A673 (cell line): ENCODE data around the gene B3GNT7.

Source experiments
- CTCF ChIP-seq: fragments of 300-800, 200-600 bp; sonication (generic); conservative IDR thresholded peaks from 2 replicates; pipeline ENCODE4 v1.5.1; 2017; ENCODE audit warnings: low read depth, mild to moderate bottlenecking, antibody characterized with exemption, low read length, moderate library complexity, mixed read lengths
- EZH2 ChIP-seq: fragments of 200-600 bp; sonication (generic); IDR thresholded peaks from 2 replicates; pipeline ENCODE4 v1.6.1; 2017; ENCODE audit warnings: borderline replicate concordance, low read depth, mild to moderate bottlenecking, mixed read lengths, antibody characterized with exemption, low read length; ENCODE audit not compliant: poor library complexity, severe bottlenecking

- no peak for TF ChIP-seq CTCF
- TF ChIP-seq EZH2, result no peak
These were observed 42.0 kb upstream of the B3GNT7 start for GRCh38 chr2:231353469-231353868.
